Measurements from ENCODE around the gene ZNF611. TPM values are rescaled to one million over a fixed set of nuclear protein-coding genes. Genes with fewer than 3 reads are reported as not detected.
"Not testable (repeated sequence)": the region's sequence is repeated elsewhere in the genome, so short reads cannot be mapped to it uniquely, and the experiment has no call there.

Gene ZNF611
- total RNA-seq, 1 donor from 2014 or later, result 12.1 TPM

- DNase-seq, result not testable (repeated sequence)
These were observed 53.6 kb downstream of the ZNF611 start for GRCh38 chr19:52681216-52681615.

DNA sequence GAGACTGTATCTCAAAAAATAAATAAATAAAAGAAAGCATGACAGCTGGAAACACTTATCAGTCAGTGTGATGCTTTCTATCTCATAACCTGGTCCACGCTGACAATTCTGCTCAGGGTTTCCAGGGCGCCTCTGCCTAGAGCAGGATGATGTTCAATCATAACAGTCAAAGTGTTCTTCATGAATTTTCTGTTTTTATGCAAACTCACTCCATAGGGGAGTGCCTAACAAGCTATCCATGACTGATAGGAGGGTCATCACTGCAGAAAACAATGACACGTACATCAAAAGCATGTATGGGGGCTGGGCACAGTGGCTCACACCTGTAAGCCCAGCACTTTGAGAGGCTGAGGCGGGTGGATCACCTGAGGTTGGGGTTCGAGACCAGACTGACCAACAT lies 55.2 kb downstream of the ZNF611 start:
- DNase-seq, result no peak

DNA sequence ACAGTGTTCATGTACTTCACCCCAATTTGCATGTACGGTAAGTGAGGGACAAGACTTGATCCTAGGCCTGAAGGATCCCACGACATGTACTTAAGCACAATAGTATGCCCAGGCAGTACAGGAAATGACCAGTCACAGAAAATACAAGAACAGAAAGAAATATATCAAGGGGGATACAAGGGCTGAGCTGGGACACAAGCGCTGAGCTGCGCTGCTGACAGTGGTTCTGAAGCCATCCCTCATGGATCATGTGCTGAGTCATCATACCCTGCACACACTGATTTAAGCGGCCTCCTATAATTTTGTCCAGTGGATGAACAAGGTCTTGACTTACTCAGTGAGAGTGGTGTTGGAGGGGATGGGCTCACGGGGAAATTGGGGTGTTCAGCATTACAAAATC lies 59.6 kb downstream of the ZNF611 start:
- DNase-seq, result not testable (repeated sequence)

GRCh38 chr19:52673014-52673413 lies 61.8 kb downstream of the ZNF611 start:
- no peak for DNase-seq

- no peak for DNase-seq
These were observed 64.8 kb downstream of the ZNF611 start for GRCh38 chr19:52670046-52670445.

- no peak for DNase-seq
These were observed 65.3 kb downstream of the ZNF611 start for GRCh38 chr19:52669586-52669985.

DNA sequence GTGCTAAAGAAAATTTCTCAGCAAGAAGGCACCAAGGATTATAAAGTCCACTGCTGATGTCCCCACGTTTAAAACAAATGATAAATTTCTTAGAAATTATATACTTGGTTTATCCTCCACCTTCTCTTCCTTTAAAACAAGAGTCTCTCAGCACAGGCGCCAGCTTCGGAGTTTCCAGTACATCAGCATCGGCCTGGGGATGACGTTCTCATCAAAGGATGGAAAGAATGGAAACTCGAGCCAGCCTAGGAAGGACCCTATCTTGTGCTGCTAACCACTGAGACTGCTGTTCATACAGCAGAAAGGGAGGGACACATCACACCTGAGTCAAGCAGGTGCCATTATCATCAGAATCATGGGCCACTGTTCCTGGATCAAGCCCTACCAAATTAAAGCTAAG lies 66.9 kb downstream of the ZNF611 start:
- no peak for DNase-seq

- DNase-seq, result no peak
These were observed 68.3 kb downstream of the ZNF611 start for GRCh38 chr19:52666506-52666905.

DNA sequence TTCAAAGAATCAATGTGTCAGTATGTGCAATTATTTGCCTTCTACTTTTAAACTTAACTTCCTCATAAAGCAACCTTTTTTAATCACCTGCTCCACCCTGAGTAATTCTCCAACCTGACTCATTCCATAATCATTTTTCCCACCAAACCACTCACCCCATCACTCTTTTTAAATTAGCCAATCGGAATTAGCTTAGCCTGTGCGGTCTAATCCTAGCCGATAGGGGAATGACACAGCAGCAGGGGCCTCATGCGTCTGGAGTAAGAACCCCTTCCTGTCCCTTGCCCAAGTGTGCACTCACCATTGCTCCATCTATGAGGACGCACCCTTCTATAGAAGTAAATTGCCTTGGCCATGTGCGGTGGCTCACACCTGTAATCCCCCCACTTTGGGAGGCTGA lies 69.3 kb downstream of the ZNF611 start:
- DNase-seq, result no peak

DNA sequence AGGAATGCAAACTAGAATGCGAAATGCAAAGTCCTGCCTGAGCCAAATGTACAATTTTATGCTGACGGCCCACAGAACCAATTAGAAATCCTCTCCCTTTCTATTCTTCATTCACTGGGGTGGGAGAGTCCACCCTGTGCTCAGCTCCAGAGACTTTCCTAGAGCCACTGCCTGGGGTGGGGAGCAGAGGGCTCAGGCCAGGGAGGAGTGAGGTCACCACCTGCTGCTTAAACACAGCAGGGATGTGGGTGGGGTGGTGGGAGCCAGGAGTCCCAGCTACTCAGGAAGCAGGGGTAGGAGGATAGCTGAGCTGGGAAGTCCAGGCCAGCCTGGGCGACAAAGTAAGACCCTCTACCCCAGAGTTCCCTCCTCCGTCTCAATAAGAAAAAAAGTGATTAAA lies 69.8 kb downstream of the ZNF611 start:
- no peak for DNase-seq

- DNase-seq, result no peak
These were observed 70.4 kb downstream of the ZNF611 start for GRCh38 chr19:52664461-52664860.

- no peak for DNase-seq
These were observed 72.2 kb downstream of the ZNF611 start for GRCh38 chr19:52662631-52663030.

DNA sequence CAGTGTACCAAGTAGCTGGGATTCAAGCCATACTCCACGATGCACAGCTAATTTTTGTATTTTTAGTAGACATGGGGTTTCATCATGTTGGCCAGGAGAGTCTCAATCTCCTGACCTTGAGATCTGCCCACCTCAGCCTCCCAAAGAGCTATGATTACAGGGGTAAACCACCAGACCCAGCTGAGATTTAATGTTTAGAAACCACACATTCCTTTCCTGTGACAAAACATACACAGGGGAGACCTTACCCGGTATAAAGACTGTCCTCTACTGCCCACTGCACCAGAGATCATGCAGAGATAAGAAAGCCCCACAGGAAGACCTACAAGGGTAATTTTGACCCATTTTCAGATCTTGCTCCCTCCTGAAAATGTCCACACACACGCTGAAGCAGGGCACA lies 73.9 kb downstream of the ZNF611 start:
- DNase-seq, result no peak

- DNase-seq, result no peak
These were observed 75.8 kb downstream of the ZNF611 start for GRCh38 chr19:52659013-52659412.

DNA sequence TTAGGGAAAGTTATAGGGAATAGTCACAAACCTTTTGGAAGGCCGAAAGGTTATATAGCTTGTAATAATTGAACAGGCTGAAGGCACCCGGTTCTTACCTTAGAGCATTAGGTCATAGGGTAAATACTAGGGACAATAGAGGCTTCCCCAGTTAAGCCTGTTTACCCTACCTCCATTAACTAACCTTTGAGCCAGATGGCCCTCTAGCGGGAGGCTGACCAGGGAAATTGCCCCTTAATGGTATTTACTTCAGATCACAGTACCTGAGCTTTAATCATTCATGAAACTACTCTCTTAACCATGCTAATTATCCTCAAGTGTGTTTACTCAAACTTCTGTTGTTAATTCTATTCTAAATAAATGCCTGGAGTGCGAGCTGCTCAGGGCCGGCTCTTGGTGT lies 76.2 kb downstream of the ZNF611 start:
- DNase-seq, result no peak

- DNase-seq, result no peak
These were observed 81.7 kb downstream of the ZNF611 start for GRCh38 chr19:52653161-52653560.

Other genes starting within 250 kb of the ZNF611 start
- gene ZNF808, start 207.4 kb downstream of the ZNF611 start, total RNA-seq, result 22.1 TPM
- 17.5 TPM for gene ZNF701, start 164.8 kb downstream of the ZNF611 start, total RNA-seq
- gene ZNF83, start 96.7 kb downstream of the ZNF611 start, total RNA-seq, result 78.2 TPM
- 3.6 TPM for gene ZNF600, start 51.7 kb upstream of the ZNF611 start, total RNA-seq
- gene ZNF28, start 86.6 kb upstream of the ZNF611 start, total RNA-seq, result 13.5 TPM
- gene ZNF468, start 122.6 kb upstream of the ZNF611 start, total RNA-seq, result 25.3 TPM
- gene ZNF320, start 162.6 kb upstream of the ZNF611 start, total RNA-seq, result 16.4 TPM
- gene ZNF888, start 188.4 kb upstream of the ZNF611 start, total RNA-seq, result 4.8 TPM
- gene ZNF816, start 227.8 kb upstream of the ZNF611 start, total RNA-seq, result 11.4 TPM